Endometrium (tissue), 2 donors: Measurements from ENCODE around the gene PRLR.
"Not testable (repeated sequence)": the region's sequence is repeated elsewhere in the genome, so short reads cannot be mapped to it uniquely, and the experiment has no call there.

ENCODE experiments used
- FAIRE-seq: peaks from 2 replicates; lab custom pipeline; 2012; peaks lifted over from hg19 to GRCh38; lab: Jason Lieb, UNC
- donor health status: control.
- donor health status: control.

The PRLR gene

DNA sequence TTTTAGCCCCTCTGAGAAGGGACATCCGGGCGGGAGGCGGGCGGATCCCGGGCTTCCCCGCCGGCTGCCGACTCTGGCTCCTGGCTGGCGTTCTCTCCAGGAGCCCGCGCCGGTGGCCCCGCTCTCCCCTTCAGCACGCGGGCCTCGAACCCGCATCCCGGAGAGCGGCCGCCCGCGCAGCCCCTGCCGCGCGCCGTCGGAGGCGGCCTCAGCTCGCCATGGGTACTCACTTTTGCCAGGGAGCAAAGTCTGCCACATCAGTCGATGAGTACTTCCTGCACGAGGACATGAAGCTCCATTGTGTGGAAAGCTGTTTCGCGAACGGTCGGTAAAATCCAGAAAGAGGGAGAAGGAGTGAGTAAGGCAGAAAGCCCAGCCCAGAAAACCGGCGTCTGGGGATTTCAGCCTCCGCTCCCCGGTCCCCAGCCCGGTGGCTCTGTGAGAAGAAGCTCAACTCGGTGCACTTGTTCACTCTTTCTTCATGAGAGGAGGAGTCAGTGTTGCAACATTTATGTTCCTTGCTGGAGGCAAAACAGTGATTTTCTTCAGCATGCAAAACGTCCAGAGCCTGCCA lies at the start of gene PRLR:
Gene PRLR, minus strand, starts transcription at position 450 of the 574 bp plus-strand sequence. CDS start 140,867 bp downstream, outside the sequence.
- no peak for FAIRE-seq

DNA sequence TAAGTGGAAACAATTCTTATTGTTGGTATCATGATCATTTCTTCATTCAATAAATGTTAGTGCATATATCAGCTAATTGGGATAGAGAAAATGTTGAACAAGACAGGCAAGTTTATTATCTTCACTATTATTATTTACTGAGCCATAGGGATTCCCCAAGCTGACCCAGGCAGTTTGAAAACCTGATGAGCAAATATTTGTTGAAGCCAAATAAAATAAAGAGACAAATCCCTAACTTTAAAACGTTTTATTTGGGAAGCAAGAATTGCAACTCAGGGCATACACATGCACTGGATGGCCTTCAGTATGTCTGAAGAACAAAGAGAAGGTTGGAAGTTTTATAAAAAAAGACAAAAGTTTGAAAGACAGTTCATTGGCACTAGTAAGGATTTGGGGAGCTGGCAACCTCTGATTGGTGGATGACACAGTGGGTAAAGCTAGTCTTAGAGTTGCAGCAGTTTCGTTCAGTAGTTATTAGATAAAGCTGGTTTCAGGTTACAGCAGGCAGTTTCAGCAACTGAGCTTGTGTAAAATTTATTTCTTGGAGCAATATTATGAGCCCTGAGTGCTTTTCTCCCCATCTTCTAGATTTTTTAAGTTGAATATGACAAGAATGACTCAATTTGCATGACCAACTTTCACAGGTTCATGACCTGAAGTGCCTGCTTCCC lies 44.7 kb upstream of the PRLR start:
- FAIRE-seq = no peak

DNA sequence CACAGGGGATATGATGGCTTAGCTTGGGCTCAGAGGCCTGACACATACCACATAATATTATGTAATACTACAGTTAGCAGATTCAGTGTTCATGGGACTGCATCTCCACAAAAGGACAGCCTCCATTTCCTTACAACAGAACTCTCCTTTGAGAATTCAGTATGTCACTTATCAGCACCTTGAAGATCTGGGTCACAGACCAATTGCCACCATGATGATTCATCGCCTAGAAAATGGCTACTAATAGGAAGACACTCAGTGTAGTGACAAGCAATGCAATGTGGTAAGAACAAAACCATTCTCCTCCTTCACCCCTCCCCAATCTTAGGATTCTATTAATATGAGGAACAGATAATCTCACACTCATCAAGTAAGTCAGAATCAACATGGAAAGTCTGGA lies 38.7 kb upstream of the PRLR start:
- FAIRE-seq = no peak

DNA sequence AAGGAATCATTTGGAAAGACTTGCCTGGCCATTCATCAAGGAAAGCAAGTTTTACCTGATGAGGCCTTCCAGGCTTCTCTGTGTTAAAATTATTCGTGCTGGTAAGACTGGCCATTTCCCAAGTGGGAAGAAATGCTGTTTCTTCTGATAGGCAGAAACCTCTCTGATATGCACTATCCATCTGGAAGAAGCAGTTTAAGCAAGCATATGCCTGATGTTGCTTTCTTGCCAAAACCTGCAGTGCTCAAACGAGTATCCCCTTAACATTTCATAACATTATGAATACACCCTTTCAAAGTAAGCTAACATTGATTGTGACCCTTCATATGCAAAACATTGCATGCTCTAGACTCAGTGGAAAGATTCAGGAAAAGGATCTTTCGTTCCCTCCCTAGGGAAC lies 36.0 kb upstream of the PRLR start:
- no peak for FAIRE-seq

DNA sequence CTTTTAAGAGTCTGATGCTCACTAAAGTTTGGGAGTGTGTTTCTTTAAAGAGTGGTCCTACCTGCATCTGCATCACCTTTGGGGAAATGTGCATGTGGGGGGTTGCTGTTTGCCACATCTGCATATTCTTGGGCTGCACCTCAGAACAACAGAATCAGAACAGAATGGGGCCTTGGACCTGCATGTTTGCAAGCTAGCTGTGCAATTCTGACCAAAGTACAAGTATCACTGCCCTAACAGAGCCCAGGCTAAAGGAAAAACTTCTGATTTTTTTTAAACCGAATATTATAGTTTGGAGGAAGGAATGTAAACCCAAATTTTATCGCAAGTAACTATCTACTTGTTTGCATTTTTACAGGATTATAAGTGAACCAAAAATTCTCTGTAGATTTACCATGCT lies 34.2 kb upstream of the PRLR start:
- no peak for FAIRE-seq

DNA sequence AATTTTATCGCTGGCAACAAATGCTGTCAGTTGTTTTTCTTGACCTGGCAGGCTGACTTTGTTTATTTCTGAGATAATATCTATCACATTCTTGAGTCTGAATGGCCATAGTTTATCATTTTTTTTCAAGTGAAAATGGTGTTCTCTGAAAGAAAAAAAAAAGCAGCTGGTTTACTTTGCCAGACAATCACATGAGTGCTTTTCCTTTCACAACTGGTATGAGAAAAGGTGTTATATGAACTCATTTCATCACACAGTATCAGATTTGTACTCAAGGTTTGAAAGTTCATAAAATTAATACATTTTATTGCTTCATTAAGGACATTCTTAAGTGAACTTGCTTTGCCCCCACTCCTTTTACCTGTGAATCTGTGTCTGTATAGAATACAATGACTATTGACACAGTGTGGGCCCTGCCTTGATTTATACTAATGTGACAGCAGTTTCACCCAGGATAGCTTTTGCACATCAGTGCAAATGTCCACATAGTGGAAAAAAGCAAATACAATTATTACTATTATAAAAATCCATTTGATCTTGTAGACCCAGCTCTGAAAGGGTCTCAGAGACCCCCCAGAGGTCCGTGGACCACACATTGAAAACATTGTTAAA lies 33.1 kb upstream of the PRLR start:
- no peak for FAIRE-seq

DNA sequence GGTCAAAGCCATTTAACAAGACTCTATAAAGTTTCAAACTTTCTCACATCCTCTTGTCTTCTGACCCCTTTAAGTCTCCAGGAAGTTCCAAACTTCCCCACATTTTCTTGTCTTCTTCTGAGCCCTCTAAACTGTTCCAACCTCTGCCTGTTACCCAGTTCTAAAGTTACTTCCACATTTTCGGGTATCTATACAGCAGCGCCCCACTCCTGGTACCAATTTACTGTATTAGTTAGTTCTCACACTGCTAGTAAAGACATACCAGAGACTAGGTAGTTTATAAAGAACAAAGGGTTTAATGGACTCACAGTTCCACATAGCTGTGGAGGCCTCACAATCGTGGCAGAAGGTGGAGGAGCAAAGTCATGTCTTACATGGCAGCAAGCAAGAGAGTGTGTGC lies 23.3 kb upstream of the PRLR start:
- FAIRE-seq = no peak

DNA sequence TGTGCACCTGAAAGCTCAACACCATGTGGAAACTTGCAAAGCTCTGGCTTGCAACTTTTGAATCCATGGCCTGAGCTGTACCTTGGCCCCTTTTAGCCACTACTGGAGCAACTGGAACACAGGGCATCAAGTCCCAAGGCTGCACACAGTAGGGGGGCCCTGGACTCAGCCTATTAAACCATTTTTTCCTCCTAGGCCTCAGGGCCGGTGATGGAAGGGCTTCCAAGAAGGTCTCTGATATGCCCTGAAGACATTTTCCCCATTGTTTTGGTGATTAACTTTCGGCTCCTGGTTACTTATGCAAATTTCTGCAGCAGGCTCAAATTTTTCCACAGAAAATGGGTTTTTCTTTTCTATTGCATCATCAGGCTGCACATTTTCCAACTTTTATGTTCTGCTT lies 22.7 kb upstream of the PRLR start:
- no peak for FAIRE-seq

DNA sequence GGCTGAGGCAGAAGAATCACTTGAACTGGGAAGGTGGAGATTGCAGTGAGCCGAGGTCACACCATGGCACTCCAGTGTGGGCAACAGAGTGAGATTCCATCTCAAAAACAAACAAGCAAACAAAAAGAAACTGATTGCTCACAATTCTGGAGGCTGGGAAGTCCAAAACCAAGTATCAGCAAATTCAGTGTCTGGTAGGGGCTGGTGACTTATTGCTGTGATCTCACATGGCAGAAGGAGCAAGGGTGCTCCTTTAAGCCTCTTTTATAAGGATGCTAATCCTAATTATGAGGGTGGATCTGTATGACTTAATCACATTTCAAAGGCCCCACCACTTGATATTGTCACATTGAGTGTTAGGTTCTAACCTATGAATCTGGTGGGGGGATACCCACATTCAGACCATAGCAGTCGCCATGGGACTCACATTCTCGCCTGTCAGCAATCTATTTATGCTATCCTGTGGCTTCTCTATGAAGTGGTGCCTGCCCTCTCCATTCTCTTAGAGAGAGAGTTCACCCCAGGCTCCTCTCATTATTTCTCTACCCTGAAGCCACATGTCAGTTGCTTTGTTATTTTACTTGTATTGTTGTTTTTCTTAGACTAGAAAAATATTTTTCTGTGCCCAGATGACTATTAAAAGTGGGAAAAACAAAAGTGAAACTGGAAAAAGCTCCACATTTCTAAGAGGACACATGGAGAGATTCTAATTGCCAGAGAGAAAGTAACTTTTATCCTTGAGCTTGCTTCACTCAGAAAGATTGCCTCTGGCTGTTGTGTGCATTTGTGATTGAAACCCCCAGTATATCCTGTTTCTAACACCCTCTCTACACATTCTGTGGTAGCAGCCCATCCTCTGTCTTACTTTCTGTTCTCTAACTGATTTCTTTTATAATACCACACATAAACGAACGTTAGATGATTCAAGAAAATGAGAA lies 18.8 kb upstream of the PRLR start:
- FAIRE-seq = no peak

DNA sequence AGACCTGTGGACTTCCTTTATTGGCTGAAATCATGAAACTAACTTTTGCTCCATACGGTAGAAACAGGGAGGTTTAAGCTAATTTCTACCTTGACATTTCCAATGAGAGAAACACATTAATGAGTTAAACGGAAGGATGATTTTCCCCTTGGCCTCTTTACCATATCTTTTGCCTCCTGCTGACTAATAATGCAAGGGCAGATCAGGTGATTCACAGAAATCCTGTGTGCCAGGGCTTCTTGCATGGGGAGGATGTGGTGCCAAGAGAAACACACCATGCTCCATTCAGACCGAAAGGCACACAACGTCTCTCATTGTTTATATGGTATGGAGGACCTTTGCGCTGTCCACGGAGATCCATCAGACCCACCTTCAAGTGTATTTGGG lies 17.4 kb upstream of the PRLR start:
- FAIRE-seq = no peak

DNA sequence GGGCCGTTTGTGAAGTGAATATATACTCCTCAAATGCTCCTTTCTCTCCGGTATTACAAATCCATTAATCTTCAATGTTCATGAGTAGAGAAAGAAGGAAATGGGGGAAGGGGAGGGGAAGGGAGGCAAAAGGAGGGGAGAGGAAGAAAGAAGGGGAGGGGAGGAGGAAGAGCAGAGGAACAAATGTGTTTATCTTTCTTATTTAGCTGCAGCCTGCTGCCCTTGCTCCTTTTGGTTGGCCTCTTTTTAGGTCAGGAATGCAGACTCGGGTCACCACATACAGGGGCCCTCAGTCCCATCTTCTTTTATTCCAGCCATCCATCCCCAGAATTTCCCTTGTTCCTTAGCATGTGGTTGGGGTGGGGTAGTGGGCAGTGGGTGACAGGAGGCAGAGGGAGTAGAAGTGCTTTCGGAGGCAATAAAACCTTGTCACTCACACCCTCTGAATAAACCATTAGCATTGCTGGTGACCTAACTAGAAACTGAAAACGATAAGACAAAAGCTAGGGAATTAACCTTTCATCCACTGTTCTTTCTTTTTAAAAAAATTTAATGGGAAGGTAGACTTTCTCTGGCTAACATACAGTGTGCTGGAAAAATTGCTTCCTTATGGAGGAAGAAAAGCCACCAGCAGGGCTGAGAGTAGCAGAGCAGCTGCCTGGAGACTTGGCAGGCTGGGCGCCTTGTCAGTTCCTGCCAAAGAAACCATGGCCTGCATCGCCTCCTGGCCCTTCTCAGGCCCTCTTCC lies 16.8 kb upstream of the PRLR start:
- FAIRE-seq = no peak

DNA sequence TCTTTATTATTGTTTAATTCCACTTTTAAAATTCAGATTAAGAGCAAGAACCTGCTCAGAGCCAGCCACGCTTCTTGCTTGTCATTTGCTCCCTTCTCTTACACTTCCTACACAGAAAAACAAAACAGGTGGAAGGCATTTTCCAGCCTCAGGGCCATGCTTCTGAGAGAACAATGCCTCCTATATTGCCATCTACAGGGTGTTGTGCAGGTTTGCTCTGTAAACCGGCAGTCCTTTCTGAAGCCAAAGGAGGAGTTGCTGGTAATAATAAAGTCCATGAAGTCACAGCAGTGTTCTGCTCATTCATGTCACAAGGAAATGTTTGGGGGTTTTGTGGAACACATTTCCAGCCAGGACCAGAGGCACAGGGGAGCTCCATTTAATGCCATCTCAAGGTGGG lies 16.1 kb upstream of the PRLR start:
- no peak for FAIRE-seq

DNA sequence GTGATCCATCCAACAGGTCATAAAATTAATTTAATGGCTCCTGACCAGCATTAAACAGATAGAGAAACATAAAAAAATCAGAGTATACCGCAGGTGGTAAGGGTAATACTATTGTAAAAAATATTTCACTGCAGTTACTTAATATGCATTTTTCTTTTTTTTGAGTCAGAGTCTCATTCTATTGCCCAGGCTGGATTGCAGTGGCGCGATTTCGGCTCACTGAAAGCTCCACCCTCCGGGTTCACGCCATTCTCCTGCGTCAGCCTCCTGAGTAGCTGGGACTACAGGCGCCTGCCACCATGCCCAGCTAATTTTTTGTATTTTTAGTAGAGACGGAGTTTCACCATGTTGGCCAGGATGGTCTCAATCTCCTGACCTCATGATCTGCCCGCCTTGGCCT lies 15.1 kb upstream of the PRLR start:
- not testable (repeated sequence) for FAIRE-seq

DNA sequence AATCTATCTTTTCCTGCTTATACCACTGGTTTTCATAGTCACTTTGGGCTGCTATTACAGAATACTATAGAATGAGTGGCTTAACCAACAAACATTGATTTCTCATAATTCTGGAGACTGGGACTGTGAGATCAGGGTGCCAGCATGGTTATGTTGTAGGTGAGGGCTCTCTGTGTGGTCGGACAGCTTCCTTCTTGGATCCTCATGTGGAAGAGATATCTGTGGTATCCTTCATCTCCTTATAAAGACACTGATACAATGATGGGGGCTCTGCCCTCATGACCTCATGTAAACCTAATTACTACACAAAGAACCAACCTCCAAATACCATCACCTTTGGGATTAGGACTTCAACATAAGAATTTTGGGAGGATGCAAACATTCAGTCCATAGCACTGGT lies 13.9 kb upstream of the PRLR start:
- no peak for FAIRE-seq

DNA sequence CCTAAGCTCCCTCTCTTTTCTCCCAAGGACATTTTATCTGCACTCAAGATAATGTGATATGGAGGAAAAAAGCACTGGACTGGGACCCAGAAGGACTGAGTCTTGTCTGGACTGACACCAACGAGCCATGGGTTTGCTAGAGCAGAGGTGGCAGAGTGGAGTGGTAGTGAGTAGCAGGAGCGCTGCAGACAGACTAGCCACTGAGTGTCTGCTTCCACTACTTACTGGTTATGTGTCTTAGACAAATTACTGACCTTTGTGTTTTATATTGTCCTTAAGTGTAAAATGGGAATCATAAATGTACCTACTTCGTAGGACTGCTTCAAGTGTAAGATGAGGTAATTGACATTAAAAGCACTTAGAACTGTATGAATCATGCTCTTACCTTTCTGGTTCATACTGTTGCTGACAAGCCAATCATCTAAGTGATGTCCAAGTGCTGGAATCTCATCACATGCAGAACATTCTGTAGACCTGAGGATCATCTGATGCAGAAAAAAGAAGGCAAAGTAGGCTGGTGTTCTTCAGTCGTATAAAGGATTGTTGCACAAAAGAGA lies 12.5 kb upstream of the PRLR start:
- FAIRE-seq = no peak

DNA sequence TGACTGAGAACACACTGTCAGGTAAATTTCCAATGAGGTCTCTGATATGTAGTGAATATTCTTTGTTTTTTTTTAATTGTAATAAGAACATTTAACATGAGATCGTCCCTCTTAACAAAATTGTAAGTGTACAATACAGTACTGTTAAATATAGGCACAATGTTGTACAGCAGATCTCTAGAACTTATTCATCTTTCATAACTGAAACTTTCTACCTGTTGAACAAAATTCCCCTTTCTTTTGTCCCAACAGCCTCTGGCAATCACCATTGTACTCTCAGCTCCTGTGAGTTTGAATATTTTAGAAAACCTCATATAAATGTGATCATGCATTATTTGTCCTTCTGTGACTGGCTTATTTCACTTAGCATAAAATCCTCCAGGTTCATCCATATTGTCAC lies 10.6 kb upstream of the PRLR start:
- no peak for FAIRE-seq

DNA sequence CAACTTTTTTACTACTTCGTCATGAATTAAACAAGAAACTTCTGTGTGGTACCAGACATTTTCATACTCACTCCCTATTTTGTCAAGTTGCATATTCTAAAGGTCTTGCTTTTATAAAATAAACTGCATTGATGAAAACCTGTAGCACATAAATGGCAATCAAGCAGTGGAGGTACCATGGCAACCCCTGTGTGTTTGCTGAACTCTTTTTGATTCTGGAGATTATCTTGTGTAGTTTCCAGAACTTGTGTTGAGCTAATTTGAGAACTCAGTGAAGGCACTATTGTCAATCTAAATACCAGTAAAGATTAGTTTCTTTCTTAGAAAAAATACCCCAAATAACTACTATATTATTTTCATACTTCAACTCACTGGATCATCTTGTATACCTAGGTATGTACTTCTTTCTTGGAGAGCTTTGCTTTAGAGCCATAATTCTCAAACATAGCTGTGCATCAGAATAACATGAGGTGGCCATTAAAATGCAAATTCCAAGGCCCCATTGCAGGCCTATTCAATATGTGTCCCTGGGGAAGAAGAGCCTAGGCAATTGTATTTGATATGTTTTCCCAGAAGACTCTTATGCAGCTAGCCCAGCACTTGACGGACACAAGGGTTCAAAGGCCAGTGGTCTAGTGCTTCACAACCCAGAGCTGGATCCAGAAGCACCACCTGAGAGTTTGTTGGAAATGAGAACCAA lies 9.8 kb upstream of the PRLR start:
- FAIRE-seq = no peak

DNA sequence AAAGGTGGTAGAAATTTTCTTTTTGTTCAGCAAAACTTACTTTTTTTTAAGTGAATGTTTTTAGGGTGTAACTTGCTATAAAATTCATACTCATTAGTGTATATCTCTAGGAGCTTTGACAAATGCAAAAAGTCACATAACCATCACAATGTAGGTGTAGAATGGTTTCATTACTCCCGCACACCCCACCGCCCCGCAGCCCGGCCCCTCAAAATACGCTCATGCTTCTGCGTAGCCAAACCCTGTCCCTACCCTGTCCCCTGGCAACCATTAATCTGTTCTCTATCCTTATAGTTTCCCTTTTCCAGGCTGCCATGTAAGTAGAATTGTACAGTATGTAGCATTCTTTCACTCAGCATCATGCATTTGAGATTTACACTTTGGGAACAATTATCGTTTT lies 9.2 kb upstream of the PRLR start:
- no peak for FAIRE-seq

DNA sequence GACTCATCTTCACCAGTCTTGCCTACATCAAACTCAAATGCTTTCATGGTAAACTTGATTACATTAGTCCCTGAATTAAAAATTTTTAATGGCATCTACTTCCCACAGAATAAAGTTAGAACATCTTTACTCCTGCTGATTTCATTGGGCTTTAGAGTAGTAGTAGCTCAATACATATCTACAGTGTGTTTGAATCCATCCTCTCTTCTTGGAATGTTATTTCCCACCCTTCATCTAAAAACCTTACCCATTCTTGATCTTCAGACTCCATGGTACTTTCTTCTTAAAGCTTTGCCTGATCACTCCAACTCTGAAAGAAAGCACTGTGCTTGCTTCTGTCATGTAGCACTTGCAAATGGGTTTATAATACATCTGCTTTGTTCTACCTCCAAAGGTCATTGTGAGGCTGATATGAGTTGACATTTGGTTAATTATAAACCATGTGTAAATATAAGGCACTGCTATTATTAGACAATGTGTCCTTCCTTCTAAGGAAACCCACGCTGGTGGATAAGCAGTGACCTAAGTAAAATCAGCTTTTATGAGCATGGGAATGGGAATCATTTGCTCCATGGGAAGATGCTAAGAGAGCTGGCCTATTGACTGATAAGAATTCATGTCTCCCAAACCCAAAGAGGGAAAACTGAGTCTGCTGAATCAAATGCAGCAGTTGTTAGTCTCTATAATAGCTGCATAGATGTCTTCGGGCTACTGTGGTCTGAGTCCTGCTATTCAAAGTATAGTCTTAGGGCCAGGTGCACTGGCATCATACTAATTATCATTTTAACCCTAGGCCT lies 7.5 kb upstream of the PRLR start:
- FAIRE-seq = no peak

DNA sequence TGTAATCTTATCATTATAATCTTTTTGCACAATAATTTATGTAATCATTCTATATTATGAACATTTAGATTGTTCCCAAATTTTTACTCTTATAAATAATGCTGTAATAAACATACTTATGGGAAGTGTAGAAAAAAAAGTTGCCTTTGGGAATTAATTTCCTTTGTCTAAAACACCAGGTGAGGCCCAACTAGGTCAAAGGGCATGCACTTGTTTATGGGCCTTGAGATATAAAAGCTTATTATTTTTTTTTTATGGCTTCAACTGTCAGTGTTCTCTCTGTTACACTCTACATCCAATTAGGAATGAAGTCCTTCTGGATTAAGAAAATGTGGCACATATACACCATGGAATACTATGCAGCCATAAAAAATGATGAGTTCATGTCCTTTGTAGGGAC lies 6.5 kb upstream of the PRLR start:
- FAIRE-seq = no peak
